ENCODE data around the gene WDR1. TPM values are rescaled to one million over a fixed set of nuclear protein-coding genes. Genes with fewer than 3 reads are reported as not detected.
A peak's percentile ranks its signal among the peaks of the same experiment; 100 is the strongest.

WDR1 gene
- polyA plus RNA-seq, 3 donors: 165 to 185 (median 175) TPM

- DNase-seq: no peak
Measured at GRCh38 chr4:10118048-10119004, 1.7 kb upstream of the WDR1 start.

- DNase-seq: peak; percentile 61
Measured at GRCh38 chr4:10117359-10118047, 904 bp upstream of the WDR1 start.

- no peak for DNase-seq
Measured at GRCh38 chr4:10115797-10116568, 616 bp downstream of the WDR1 start.

- DNase-seq: no peak
Measured at GRCh38 chr4:10115271-10115796, 1.3 kb downstream of the WDR1 start.

- DNase-seq: no peak
Measured at GRCh38 chr4:10114607-10115006, 2.0 kb downstream of the WDR1 start.

- no peak for DNase-seq
Measured at GRCh38 chr4:10114147-10114546, 2.5 kb downstream of the WDR1 start.

GRCh38 chr4:10113362-10114047, 3.1 kb downstream of the WDR1 start:
- DNase-seq: no peak

- DNase-seq: no peak
Measured at GRCh38 chr4:10112658-10113284, 3.8 kb downstream of the WDR1 start.

GRCh38 chr4:10111067-10111801, 5.4 kb downstream of the WDR1 start:
- no peak for DNase-seq

- no peak for DNase-seq
Measured at GRCh38 chr4:10109995-10110670, 6.5 kb downstream of the WDR1 start.

GRCh38 chr4:10108818-10109783, 7.5 kb downstream of the WDR1 start:
- no peak for DNase-seq

GRCh38 chr4:10108391-10108790, 8.2 kb downstream of the WDR1 start:
- DNase-seq: no peak

GRCh38 chr4:10107111-10108091, 9.2 kb downstream of the WDR1 start:
- no peak for DNase-seq

- DNase-seq: no peak
Measured at GRCh38 chr4:10106421-10107039, 10.1 kb downstream of the WDR1 start.

- DNase-seq: no peak
Measured at GRCh38 chr4:10105920-10106319, 10.7 kb downstream of the WDR1 start.

GRCh38 chr4:10105421-10105820, 11.2 kb downstream of the WDR1 start:
- DNase-seq: no peak

- DNase-seq: no peak
Measured at GRCh38 chr4:10104991-10105276, 11.7 kb downstream of the WDR1 start.

Data from renal pelvis (tissue), 4 donors.